ENCODE results near the gene TMEM54. TPM values are rescaled to one million over a fixed set of nuclear protein-coding genes. Genes with fewer than 3 reads are reported as not detected.

TMEM54 gene
- total and polyA plus RNA-seq, 2 of the 13 experiments (the other 11 are each of a cell fraction or from before 2014, with no cell fraction given) = 2.5 to 2.9 TPM

GRCh38 chr1:32886004-32886827 lies 15.0 kb downstream of the TMEM54 start, which contains the start of gene HPCA (continued):
- TF ChIP-seq RARG (CRISPR knock-in tag; IDR thresholded peaks at IDR 0.05; ENCODE audit: low read depth) = peak; percentile 85; the same call in 1 of the 2 replicates
- peak; percentile 56; the same call in 1 of the 2 replicates for TF ChIP-seq JUND (CRISPR knock-in tag; IDR thresholded peaks at IDR 0.05)
- TF ChIP-seq MEIS2 (CRISPR knock-in tag; IDR thresholded peaks at IDR 0.05) = peak; percentile 96
- TF ChIP-seq ARNT (IDR thresholded peaks at IDR 0.05) = no peak
- TF ChIP-seq MEIS1 (CRISPR knock-in tag; IDR thresholded peaks at IDR 0.05; ENCODE audit: borderline replicate concordance) = peak; percentile 85
- TF ChIP-seq ZNF142 (CRISPR knock-in tag; IDR thresholded peaks at IDR 0.05) = peak; percentile 93
- peak; percentile 92 for TF ChIP-seq ATF2 (CRISPR knock-in tag; IDR thresholded peaks at IDR 0.05)
- TF ChIP-seq HHEX (CRISPR knock-in tag; IDR thresholded peaks at IDR 0.05) = peak; percentile 17; the same call in 1 of the 2 replicates
- peak; percentile 87; the same call in 1 of the 2 replicates for TF ChIP-seq HINFP (CRISPR knock-in tag; IDR thresholded peaks at IDR 0.05; ENCODE audit: low read depth)
- TF ChIP-seq ZNF644 (CRISPR knock-in tag; IDR thresholded peaks at IDR 0.05; ENCODE audit: low read depth) = peak; percentile 44; the same call in 1 of the 2 replicates
- peak; percentile 97 for TF ChIP-seq ZFYVE20 (CRISPR knock-in tag; IDR thresholded peaks at IDR 0.05; ENCODE audit: borderline replicate concordance, low read depth)
- peak; percentile 98 for TF ChIP-seq MAF1 (CRISPR knock-in tag; IDR thresholded peaks at IDR 0.05; ENCODE audit: borderline replicate concordance)
- TF ChIP-seq ZNF790 (CRISPR knock-in tag; IDR thresholded peaks at IDR 0.05; ENCODE audit: borderline replicate concordance) = peak; percentile 99
- peak; percentile 92; the same call in 1 of the 2 replicates for TF ChIP-seq ZNF17 (CRISPR knock-in tag; IDR thresholded peaks at IDR 0.05)
- peak; percentile 90 for TF ChIP-seq TEF (CRISPR knock-in tag; IDR thresholded peaks at IDR 0.05)
- TF ChIP-seq GTF2F1 (IDR thresholded peaks at IDR 0.05; ENCODE audit: low read length) = no peak
- TF ChIP-seq ZGPAT (CRISPR knock-in tag; IDR thresholded peaks at IDR 0.05) = peak; percentile 95
- TF ChIP-seq ISL2 (CRISPR knock-in tag; IDR thresholded peaks at IDR 0.05) = peak; percentile 91
- TF ChIP-seq BHLHE40 (IDR thresholded peaks at IDR 0.05; ENCODE audit: low read length) = no peak
